Kidney epithelial cell (primary cell): ENCODE measurements around the gene GNG4. TPM values are rescaled to one million over a fixed set of nuclear protein-coding genes. Genes with fewer than 3 reads are reported as not detected.

ENCODE experiments used
- DNase-seq: peaks from one replicate; pipeline ENCODE4 v3.0.0-alpha.2; 2010; ENCODE audit warnings: low read depth
- H3K27me3 ChIP-seq: 2 replicates; pipeline ENCODE4 v1.6.0; 2011; ENCODE audit warnings: low read length; ENCODE audit not compliant: control insufficient read depth, insufficient read depth
- H3K36me3 ChIP-seq: 2 replicates; pipeline ENCODE4 v1.5.1; 2011; ENCODE audit warnings: low read length; ENCODE audit not compliant: control insufficient read depth, insufficient read depth
- H3K4me3 ChIP-seq: 2 replicates; pipeline ENCODE4 v1.5.1; 2011; ENCODE audit warnings: low read depth, mild to moderate bottlenecking, control low read depth, low read length
- CTCF ChIP-seq: IDR thresholded peaks from 2 replicates; pipeline ENCODE4 v1.5.1; 2011; ENCODE audit warnings: mild to moderate bottlenecking, moderate library complexity, low read length, control low read depth, inconsistent platforms; ENCODE audit not compliant: insufficient read depth, poor library complexity, severe bottlenecking
- total RNA-seq: library from RNA; depleted of rRNA; stranded (reverse); fragments of >200 nt; gene quantifications from 2 replicates; pipeline ENCODE4 v1.2.3, GENCODE V29; 2015

GNG4 gene
- total RNA-seq, 1 donor from 2014 or later = 0.54 TPM

- Histone ChIP-seq H3K4me3 (no peak overlapping the region), H3K27me3 (no peaks in the 10 kb centered on the region), H3K36me3 (peaks cover 1% of the 10 kb centered on the region)
- TF ChIP-seq CTCF = no peak
- DNase-seq = no peak
Observed at GRCh38 chr1:235670157-235670776, 20.7 kb upstream of the GNG4 start.

GRCh38 chr1:235669277-235669676 is 19.7 kb upstream of the GNG4 start:
- Histone ChIP-seq H3K4me3 (no peak overlapping the region), H3K27me3 (no peaks in the 10 kb centered on the region), H3K36me3 (peaks cover 1% of the 10 kb centered on the region)
- TF ChIP-seq CTCF = no peak
- no peak for DNase-seq

- Histone ChIP-seq H3K4me3 (no peak overlapping the region), H3K36me3 (no peaks in the 10 kb centered on the region), H3K27me3 (no peaks in the 10 kb centered on the region)
- no peak for DNase-seq
- no peak for TF ChIP-seq CTCF
Observed at GRCh38 chr1:235663628-235664027, 14.0 kb upstream of the GNG4 start.

GRCh38 chr1:235661568-235661967 is 12.0 kb upstream of the GNG4 start:
- Histone ChIP-seq H3K4me3 (no peak overlapping the region), H3K36me3 (no peaks in the 10 kb centered on the region), H3K27me3 (no peaks in the 10 kb centered on the region)
- no peak for TF ChIP-seq CTCF
- DNase-seq = no peak

GRCh38 chr1:235659186-235659771 is 9.7 kb upstream of the GNG4 start:
- Histone ChIP-seq H3K4me3 (no peak overlapping the region), H3K27me3 (no peaks in the 10 kb centered on the region), H3K36me3 (no peaks in the 10 kb centered on the region)
- no peak for TF ChIP-seq CTCF
- no peak for DNase-seq
